Activated naive CD8-positive, alpha-beta T cell treated with anti-CD3 and anti-CD28 coated beads, Interleukin-2, amount 50 U/mL, for 16 hours (primary cell): ENCODE data around the gene OR2H1.
"Not testable (repeated sequence)": the region's sequence is repeated elsewhere in the genome, so short reads cannot be mapped to it uniquely, and the experiment has no call there.

Experiments
- DNase-seq: peaks from one replicate; pipeline ENCODE4 v3.0.0-alpha.2; 2020; ENCODE audit warnings: low read depth, low spot score

The OR2H1 gene

GRCh38 chr6:29456971-29457370 is at the start of gene OR2H1, which contains the start of gene OR11A1:
Gene OR2H1 (plus strand): TSS chr6:29457155. CDS start chr6:29461770, 4,615 bp downstream.
Gene OR11A1 (minus strand): TSS chr6:29457071. CDS start chr6:29427641, 29,430 bp downstream.
- DNase-seq, result no peak

GRCh38 chr6:29414588-29414987 is 42.4 kb upstream of the OR2H1 start, which contains the start of gene OR12D1:
Gene OR12D1 (plus strand): TSS chr6:29414928.
- no peak for DNase-seq

DNA sequence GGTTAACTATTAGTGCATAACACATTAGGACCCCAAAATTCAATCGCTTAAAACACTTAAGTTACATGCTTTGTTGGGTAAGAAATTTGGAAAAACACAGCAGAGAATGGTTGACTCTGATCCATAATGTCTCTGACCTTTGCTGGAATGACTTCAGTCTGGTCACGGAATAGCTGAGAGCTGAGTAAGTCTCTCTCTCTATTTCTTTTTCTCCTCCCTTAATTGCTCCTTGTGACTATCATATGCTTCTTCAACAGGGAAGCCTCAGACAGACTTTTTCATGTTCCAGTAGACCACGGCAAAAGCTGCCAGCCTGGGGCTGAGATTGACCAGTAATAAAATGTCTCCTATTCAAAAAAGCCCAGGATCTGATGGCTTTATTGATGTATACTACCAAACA is 37.4 kb upstream of the OR2H1 start:
- no peak for DNase-seq

DNA sequence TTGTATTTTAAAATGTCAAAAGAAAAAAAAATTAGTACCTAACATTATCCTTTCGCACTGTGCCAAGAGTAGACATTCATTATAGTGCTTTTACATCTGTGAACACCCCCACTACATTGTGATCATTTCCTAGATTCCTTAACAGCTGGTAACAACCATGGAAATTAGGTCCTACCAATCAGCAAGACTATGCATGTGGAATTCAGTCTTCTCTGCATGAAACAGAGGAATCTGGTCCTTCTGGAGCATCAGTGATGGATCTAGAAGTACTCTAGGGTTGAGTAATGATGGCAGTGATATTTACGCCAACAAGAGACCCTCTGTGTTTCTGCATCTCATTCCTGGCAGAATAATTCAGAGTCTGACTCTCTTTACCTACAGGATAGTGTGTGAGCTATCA is 32.8 kb upstream of the OR2H1 start:
- no peak for DNase-seq

DNA sequence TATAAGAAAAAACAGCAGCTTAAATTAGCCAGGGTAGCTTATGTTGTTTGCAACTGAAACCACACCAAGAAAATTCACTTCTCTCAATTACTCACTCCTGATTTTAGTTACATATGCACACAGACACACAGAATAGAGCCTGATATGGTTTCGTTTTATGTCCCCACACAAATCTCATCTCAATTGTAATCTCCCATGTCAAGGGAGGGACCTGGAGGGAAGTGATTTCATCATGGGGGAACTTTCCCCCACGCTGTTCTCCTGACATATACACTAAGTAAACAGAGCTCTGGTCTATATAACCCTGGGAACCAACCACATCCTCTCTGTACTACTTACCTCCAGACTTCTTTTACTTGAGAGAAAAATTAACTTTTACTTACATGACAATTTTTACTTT is 32.4 kb upstream of the OR2H1 start:
- no peak for DNase-seq

DNA sequence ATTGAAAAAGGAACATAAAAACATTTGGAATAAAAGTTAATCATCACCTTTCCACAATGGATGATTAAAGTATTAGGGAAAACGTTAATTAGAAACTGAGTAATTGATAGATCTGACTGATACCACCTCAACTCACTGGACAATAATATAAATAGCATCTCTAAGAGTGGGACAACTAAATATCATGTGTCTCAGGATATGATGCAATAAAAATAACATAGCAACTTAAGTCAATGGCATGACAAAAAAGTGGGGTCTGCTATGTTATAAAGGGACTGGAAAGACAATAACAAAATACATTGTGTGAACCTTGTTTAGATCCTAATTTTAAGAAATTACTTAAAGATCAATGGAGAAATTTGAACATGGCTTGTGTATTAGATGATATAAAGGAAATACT is 31.9 kb upstream of the OR2H1 start:
- no peak for DNase-seq

GRCh38 chr6:29426654-29427053 is 30.3 kb upstream of the OR2H1 start:
- DNase-seq, result no peak

DNA sequence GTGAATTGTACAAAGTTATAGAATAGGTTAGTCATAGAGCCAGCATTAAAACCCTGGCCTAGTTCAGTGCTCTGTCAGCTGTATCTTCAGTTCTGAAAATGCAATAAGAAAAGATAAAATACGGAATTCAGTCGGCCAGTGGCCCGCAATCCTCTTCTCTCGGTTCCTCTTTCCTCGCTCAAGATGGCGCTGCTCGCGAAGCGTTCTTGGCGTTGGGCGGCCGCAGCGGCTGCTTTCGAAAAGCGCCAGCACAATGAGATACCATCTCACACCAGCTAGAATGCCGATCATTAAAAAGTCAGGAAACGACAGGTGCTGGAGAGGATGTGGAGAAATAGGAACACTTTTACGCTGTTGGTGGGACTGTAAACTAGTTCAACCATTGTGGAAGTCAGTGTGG is 20.2 kb upstream of the OR2H1 start:
- not testable (repeated sequence) for DNase-seq

DNA sequence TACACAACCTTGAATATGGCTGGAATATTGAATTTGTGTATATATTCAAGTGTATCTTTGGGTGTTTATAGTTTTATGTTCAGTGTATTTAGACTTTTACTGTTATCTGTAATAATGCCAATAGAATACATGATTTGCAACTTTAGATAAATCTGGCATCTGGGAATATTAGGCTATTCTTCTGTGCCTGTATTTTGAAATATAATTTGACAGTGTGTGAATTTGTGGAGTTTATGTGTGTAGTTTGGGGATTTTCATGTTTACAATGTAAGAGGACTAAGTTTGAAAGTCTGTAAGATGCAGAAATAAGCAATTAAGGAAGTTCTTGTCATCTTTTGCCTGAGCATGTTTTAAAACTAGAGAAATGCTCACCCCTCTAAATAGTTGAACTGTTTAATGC is 17.9 kb upstream of the OR2H1 start, which contains the start of gene OR10C1:
Gene OR10C1 (plus strand): TSS at position 301 of the 400 bp plus-strand sequence. CDS start 710 bp downstream, outside the sequence.
- DNase-seq, result no peak

GRCh38 chr6:29442719-29443118 is 14.2 kb upstream of the OR2H1 start:
- no peak for DNase-seq

DNA sequence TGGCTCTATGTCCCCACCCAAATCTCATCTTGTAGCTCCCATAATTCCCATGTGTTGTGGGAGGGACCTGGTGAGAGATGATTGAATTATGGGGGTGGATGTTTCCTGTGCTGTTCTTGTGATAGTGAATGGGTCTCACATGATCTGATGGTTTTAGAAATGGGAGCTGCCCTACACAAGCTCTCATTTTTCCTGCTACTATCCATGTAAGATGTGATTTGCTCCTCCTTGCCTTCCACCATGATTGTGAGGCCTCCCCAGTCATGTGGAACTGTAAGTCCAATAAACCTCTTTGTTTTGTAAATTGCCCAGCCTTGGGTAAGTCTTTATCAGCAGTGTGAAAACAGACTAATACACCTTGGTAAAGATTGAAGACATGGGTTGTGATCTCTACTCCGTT is 12.9 kb upstream of the OR2H1 start:
- DNase-seq, result not testable (repeated sequence)

DNA sequence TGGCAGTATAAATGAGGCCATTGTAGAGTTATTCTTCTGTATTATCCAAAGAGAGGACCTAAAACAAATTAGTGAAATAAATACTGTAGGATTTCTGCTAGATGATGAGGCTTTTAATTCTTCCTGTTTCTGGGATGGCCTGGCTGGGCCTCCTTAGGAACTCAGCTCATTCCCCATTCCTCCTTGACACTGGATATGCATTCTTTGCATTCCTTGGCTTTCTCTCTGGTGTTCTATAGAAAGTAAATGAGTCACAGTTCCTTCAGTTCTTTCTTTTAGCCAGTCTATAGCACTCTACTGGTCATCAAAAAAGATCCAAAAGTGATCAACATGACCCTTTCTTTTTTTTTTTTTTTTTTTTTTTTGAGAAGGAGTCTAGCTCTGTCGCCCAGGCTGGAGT is 9.3 kb upstream of the OR2H1 start:
- no peak for DNase-seq

DNA sequence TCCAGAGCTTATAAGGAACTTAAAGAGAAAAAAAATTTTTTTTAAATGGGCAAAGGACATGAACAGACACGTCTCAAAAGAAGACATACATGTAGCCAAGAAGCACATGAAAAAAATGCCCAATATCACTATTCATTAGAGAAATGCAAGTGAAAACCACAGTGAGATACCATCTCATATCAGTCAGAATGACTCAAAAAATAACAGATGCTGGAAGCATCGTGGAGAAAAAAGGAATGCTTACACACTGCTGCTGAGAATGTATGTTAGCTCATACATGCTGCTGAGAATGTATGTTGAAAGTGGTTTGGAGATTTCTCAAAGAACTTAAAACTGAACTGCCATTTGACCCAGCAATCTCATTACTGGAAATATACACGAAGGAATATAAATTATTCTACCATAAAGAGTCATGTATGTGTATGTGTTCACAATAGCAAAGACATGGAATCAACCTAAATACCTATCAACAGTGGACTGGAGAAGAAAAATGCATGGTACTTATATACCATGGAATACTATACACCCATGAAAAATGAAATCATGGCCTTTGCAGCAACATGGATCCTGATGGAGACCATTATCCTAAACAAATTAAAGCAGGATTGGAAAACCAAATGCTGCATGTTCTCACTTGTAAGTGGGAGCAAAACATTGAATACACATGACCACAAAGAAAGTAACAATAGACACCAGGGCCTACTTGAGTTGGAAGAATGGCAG is 5.3 kb upstream of the OR2H1 start:
- DNase-seq, result no peak

DNA sequence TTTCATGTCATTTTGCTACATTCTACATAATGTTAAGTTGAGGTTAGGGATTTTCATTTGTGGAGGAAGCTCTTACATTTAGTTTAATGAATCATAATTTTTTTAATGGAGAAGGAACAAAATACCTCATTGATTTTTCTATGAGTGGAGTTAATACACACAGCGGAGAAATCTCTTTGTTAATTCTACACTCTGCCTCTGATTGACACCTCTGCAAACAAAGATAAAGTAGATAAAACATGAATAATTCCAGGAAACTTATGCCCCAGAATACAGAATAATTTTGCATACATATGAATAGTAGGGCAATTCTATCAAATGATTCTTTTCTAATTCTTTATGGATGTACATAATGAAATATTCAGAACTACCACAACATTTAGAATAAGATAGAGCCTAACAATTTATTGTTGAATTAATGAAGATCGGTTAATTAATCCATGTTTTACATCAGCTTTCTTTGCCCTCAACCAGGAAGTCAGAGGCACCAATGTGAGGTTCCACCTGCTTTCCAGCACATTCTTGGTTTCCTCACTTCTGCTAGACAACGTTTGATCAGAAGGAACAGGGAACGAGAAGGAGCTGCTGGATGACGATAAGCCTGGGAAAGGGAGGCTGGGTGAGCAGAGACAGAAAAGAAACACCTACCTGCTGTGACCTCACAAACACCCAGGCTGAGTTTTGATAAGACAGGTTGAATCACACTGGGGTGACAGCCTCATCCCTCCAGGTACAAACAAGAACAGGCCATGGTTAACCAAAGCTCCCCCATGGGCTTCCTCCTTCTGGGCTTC is 4.3 kb downstream of the OR2H1 start:
- no peak for DNase-seq

GRCh38 chr6:29462022-29462421 is 5.1 kb downstream of the OR2H1 start:
- no peak for DNase-seq

- no peak for DNase-seq
Observed at GRCh38 chr6:29465279-29465678, 8.3 kb downstream of the OR2H1 start.

- no peak for DNase-seq
Observed at GRCh38 chr6:29465801-29466200, 8.8 kb downstream of the OR2H1 start.

DNA sequence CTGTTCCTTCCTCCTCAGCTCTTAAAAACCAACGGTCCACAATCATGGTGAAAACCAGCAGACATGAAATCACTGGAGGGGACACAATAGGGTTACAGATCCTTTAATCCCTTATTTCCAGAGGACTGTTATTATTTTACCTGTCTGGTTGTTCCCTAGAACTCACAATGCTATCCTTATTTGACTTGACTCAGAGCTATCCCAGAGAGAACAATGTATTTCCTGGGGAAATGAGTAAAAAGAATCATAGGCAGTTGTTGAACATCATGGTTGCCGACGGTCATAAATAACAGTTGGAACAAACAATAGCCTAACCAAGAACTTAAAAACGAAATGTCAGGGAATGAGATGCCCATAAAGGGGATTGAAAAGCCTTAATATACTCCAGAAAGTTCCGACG is 9.3 kb downstream of the OR2H1 start:
- DNase-seq, result no peak

DNA sequence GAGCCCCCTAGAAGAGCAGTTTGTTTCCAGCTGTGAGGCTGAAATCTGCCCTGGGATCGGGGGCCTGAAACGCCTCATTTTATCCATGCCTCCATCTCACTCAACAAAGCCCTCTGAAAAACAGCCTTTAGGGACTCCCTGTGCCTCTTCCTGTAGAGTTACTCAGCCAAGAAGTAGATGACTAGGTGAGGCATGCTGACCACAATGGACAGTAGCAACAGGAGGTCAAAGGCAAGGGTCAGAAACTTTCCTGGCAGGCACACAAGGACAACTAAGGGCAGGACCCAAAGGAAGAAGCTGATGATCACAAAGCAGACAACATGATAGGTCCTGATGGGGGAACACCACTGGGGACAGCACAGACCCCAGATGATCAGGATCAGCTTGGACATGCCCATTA is 18.0 kb downstream of the OR2H1 start:
- no peak for DNase-seq

- no peak for DNase-seq
Observed at GRCh38 chr6:29477923-29478450, 21.0 kb downstream of the OR2H1 start.

- no peak for DNase-seq
Observed at GRCh38 chr6:29478740-29479139, 21.8 kb downstream of the OR2H1 start.

- no peak for DNase-seq
Observed at GRCh38 chr6:29479560-29479959, 22.6 kb downstream of the OR2H1 start.

DNA sequence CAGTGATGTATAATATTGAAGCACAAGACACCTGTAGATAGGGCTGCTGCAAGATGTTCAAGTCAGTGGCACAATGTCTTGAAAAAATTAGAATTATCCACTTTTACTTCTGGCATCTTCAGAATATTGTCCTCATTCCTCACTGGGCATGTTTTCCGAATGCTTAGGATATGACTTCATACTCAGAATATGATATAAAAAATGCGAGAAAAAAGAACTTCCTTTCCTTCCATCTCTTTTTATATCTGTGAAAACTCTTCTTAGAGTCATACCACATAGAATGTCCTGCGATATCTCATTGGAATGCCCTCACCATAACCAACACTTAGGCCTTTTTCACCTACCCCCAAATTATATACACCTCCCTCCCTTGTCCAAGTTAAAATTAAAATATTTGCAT is 26.2 kb downstream of the OR2H1 start:
- DNase-seq, result no peak
